ENCODE results near the gene G3BP2. TPM values are rescaled to one million over a fixed set of nuclear protein-coding genes. Genes with fewer than 3 reads are reported as not detected.

The G3BP2 gene
- total and polyA plus RNA-seq, 2 of the 13 experiments (the other 11 are each of a cell fraction or from before 2014, with no cell fraction given), result 51.7 to 179 TPM

- TF ChIP-seq CBX2 (IDR thresholded peaks at IDR 0.05; ENCODE audit: low read depth, low read length), result no peak
- TF ChIP-seq CBX2 (CRISPR knock-in tag; IDR thresholded peaks at IDR 0.05; ENCODE audit: low read depth), result no peak
- TF ChIP-seq ZNF513 (CRISPR knock-in tag; conservative IDR thresholded peaks at IDR 0.05), result no peak
- no peak for TF ChIP-seq ZBTB7B (CRISPR knock-in tag; IDR thresholded peaks at IDR 0.05)
- TF ChIP-seq ZBTB4 (CRISPR knock-in tag; IDR thresholded peaks at IDR 0.05; ENCODE audit: borderline replicate concordance), result no peak; the same call in 1 of the 2 replicates
- no peak for TF ChIP-seq ZNF121 (CRISPR knock-in tag; IDR thresholded peaks at IDR 0.05)
- TF ChIP-seq, protein P1, sequence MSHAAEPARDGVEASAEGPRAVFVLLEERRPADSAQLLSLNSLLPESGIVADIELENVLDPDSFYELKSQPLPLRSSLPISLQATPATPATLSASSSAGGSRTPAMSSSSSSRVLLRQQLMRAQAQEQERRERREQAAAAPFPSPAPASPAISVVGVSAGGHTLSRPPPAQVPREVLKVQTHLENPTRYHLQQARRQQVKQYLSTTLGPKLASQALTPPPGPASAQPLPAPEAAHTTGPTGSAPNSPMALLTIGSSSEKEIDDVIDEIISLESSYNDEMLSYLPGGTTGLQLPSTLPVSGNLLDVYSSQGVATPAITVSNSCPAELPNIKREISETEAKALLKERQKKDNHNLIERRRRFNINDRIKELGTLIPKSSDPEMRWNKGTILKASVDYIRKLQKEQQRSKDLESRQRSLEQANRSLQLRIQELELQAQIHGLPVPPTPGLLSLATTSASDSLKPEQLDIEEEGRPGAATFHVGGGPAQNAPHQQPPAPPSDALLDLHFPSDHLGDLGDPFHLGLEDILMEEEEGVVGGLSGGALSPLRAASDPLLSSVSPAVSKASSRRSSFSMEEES (CRISPR knock-in tag; IDR thresholded peaks at IDR 0.05), result no peak
- peak; percentile 81 for TF ChIP-seq NFAT5 (CRISPR knock-in tag; IDR thresholded peaks at IDR 0.05)
- TF ChIP-seq CEBPB (IDR thresholded peaks at IDR 0.05; ENCODE audit: borderline replicate concordance, low read depth, low read length), result no peak
- TF ChIP-seq, protein P2, sequence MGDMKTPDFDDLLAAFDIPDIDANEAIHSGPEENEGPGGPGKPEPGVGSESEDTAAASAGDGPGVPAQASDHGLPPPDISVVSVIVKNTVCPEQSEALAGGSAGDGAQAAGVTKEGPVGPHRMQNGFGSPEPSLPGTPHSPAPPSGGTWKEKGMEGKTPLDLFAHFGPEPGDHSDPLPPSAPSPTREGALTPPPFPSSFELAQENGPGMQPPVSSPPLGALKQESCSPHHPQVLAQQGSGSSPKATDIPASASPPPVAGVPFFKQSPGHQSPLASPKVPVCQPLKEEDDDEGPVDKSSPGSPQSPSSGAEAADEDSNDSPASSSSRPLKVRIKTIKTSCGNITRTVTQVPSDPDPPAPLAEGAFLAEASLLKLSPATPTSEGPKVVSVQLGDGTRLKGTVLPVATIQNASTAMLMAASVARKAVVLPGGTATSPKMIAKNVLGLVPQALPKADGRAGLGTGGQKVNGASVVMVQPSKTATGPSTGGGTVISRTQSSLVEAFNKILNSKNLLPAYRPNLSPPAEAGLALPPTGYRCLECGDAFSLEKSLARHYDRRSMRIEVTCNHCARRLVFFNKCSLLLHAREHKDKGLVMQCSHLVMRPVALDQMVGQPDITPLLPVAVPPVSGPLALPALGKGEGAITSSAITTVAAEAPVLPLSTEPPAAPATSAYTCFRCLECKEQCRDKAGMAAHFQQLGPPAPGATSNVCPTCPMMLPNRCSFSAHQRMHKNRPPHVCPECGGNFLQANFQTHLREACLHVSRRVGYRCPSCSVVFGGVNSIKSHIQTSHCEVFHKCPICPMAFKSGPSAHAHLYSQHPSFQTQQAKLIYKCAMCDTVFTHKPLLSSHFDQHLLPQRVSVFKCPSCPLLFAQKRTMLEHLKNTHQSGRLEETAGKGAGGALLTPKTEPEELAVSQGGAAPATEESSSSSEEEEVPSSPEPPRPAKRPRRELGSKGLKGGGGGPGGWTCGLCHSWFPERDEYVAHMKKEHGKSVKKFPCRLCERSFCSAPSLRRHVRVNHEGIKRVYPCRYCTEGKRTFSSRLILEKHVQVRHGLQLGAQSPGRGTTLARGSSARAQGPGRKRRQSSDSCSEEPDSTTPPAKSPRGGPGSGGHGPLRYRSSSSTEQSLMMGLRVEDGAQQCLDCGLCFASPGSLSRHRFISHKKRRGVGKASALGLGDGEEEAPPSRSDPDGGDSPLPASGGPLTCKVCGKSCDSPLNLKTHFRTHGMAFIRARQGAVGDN (CRISPR knock-in tag; IDR thresholded peaks at IDR 0.05), result peak; percentile 98
- TF ChIP-seq RORA (CRISPR knock-in tag; IDR thresholded peaks at IDR 0.05), result no peak
These were observed at the start of gene G3BP2 (continued) for GRCh38 chr4:75673027-75673958.

Measured in HepG2 (cell line).